Vagina (tissue), 2 donors: ENCODE results near the gene TMOD2.

ENCODE experiments used
- POLR2A ChIP-seq, 2 donors: fragments of 450-650 bp; IDR thresholded peaks; one replicate each; pipeline ENCODE4 v1.6.1; 2017; ENCODE audit warnings: antibody characterized with exemption in 2 of 2, mild to moderate bottlenecking in 2 of 2, moderate library complexity in 2 of 2
- POLR2AphosphoS5 ChIP-seq, 2 donors: sonication (generic); formaldehyde crosslinking; IDR thresholded peaks; one replicate each; pipeline ENCODE4 v1.9.0; 2017; ENCODE audit warnings: antibody characterized with exemption in 2 of 2, mild to moderate bottlenecking in 2 of 2, low read depth in 1 of 2; ENCODE audit not compliant: insufficient read depth in 1 of 2
- TF ChIP-seq, protein P1 (sequence below), 3 experiments: fragments of 450-650 bp in 2 of 3; fragments of 200-600 bp in 1 of 3; sonication (generic) in 1 of 3; IDR thresholded peaks; one replicate each; pipeline ENCODE4 v1.5.1; 2017 to 2019; ENCODE audit warnings: antibody characterized with exemption in 3 of 3, mild to moderate bottlenecking in 2 of 3, moderate library complexity in 2 of 3

DNA sequence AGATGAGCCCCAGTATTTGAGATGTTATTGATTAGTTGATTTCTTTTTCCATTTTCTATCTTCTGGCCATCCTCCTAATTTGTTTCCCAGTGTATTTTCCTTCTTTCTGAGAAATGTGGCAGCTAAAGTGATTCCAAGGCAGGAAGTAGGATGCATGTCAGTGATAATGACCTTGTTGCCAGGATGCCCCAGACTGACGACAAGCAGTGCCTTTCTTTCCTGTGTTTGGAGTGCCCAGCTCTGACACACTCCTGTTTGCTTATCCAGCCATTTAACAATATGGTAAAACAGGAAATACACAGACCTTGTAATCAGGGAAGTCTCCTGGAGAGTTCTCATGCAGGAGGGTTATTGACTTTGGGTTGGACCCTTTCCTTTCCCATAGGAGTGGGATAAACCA lies 20.4 kb downstream of the TMOD2 start:
- TF ChIP-seq, protein P1, sequence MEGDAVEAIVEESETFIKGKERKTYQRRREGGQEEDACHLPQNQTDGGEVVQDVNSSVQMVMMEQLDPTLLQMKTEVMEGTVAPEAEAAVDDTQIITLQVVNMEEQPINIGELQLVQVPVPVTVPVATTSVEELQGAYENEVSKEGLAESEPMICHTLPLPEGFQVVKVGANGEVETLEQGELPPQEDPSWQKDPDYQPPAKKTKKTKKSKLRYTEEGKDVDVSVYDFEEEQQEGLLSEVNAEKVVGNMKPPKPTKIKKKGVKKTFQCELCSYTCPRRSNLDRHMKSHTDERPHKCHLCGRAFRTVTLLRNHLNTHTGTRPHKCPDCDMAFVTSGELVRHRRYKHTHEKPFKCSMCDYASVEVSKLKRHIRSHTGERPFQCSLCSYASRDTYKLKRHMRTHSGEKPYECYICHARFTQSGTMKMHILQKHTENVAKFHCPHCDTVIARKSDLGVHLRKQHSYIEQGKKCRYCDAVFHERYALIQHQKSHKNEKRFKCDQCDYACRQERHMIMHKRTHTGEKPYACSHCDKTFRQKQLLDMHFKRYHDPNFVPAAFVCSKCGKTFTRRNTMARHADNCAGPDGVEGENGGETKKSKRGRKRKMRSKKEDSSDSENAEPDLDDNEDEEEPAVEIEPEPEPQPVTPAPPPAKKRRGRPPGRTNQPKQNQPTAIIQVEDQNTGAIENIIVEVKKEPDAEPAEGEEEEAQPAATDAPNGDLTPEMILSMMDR (IDR thresholded peaks at IDR 0.05): no peak
- TF ChIP-seq POLR2A (IDR thresholded peaks at IDR 0.05) (no peak), POLR2AphosphoS5 (IDR thresholded peaks at IDR 0.05; ENCODE audit: insufficient read depth in 1 of 2, low read depth in 1 of 2) (no peak)
